Smooth muscle cell (in vitro differentiated cells): ENCODE results near the gene ABHD12B. TPM values are rescaled to one million over a fixed set of nuclear protein-coding genes. Genes with fewer than 3 reads are reported as not detected.

Experiments used
- DNase-seq: peaks from one replicate; lab custom pipeline; 2025; ENCODE audit not compliant: unreplicated experiment; lab: John Stamatoyannopoulos, UW
- H2AFZ ChIP-seq: fragments of 200-600 bp; sonication (generic); 2 replicates; pipeline ENCODE4 v1.6.0; 2016; ENCODE audit warnings: antibody characterized with exemption, low read depth, mild to moderate bottlenecking
- H3F3A ChIP-seq: fragments of 200-600 bp; sonication (generic); 2 replicates; pipeline ENCODE4 v1.6.0; 2017; ENCODE audit warnings: antibody characterized with exemption, low read depth
- H3K27ac ChIP-seq: fragments of 200-600 bp; sonication (generic); 2 replicates; pipeline ENCODE4 v1.5.1; 2016; ENCODE audit warnings: low read depth, mild to moderate bottlenecking
- H3K27me3 ChIP-seq: fragments of 200-600 bp; sonication (generic); 2 replicates; pipeline ENCODE4 v1.6.1; 2016; ENCODE audit warnings: low read depth, mild to moderate bottlenecking
- H3K36me3 ChIP-seq: fragments of 200-600 bp; sonication (generic); 2 replicates; pipeline ENCODE4 v1.5.1; 2016; ENCODE audit warnings: low read depth
- H3K4me1 ChIP-seq: fragments of 200-600 bp; sonication (generic); 2 replicates; pipeline ENCODE4 v1.5.1; 2016; ENCODE audit warnings: low read depth
- H3K4me2 ChIP-seq: fragments of 200-600 bp; sonication (generic); 2 replicates; pipeline ENCODE4 v1.6.0; 2016; ENCODE audit warnings: mild to moderate bottlenecking
- H3K4me3 ChIP-seq: fragments of 200-600 bp; sonication (generic); 2 replicates; pipeline ENCODE4 v1.5.1; 2016; ENCODE audit warnings: mild to moderate bottlenecking
- H3K79me2 ChIP-seq: fragments of 200-600 bp; sonication (generic); 2 replicates; pipeline ENCODE4 v1.6.0; 2016; ENCODE audit warnings: low read depth, mild to moderate bottlenecking
- H3K9ac ChIP-seq: fragments of 200-600 bp; sonication (generic); 2 replicates; pipeline ENCODE4 v1.6.0; 2016; ENCODE audit warnings: low read depth
- H3K9me3 ChIP-seq: fragments of 200-600 bp; sonication (generic); replicated peaks from 2 replicates; pipeline ENCODE4 v1.5.1; 2016; ENCODE audit warnings: low read depth
- H4K20me1 ChIP-seq: fragments of 200-600 bp; sonication (generic); 2 replicates; pipeline ENCODE4 v1.6.0; 2016; ENCODE audit warnings: low read depth
- CTCF ChIP-seq: fragments of 200-600 bp; sonication (generic); IDR thresholded peaks from 2 replicates; pipeline ENCODE4 v1.5.1; 2017; ENCODE audit warnings: borderline replicate concordance, mild to moderate bottlenecking, antibody characterized with exemption; ENCODE audit not compliant: insufficient read depth, poor library complexity, severe bottlenecking
- WGBS: methylation state at CpG from one replicate; pipeline ENCODE4 v1.1.7; 2016; ENCODE audit warnings: low lambda C conversion rate; 5-methylcytosine and 5-hydroxymethylcytosine counted together
- polyA plus RNA-seq: library from polyadenylated mRNA; unstranded; fragments of >200 nt; fragmentation: Nextera tagmentation; extraction: Ambion mirVana; gene quantifications from 2 replicates; pipeline ENCODE4 v1.2.1, GENCODE V29; 2016
- total RNA-seq: library from RNA; depleted of rRNA; stranded (reverse); fragments of >200 nt; gene quantifications from 2 replicates; pipeline ENCODE4 v1.2.3, GENCODE V29; 2014

The ABHD12B gene
- total and polyA plus RNA-seq, 2 experiments from 2014 or later: not detected

- Histone ChIP-seq H3K4me2 (no peak overlapping the region), H3F3A (no peaks in the 10 kb centered on the region), H3K4me3 (no peak overlapping the region), H3K9ac (no peak overlapping the region), H3K36me3 (no peaks in the 10 kb centered on the region), H3K4me1 (peaks cover 5% of the 10 kb centered on the region), H3K27ac (no peak overlapping the region), H4K20me1 (no peaks in the 10 kb centered on the region), H2AFZ (no peak overlapping the region), H3K27me3 (no peaks in the 10 kb centered on the region), H3K79me2 (no peaks in the 10 kb centered on the region), H3K9me3 (no peaks in the 10 kb centered on the region)
- WGBS: 50% methylated on average over 1 of the region's 1 CpG
- no peak for DNase-seq
- TF ChIP-seq CTCF: peak; percentile 7
These were observed 16.3 kb upstream of the ABHD12B start for GRCh38 chr14:50855558-50855957.

- Histone ChIP-seq H2AFZ (no peak overlapping the region), H3K4me1 (peaks cover 5% of the 10 kb centered on the region), H3K9me3 (no peaks in the 10 kb centered on the region), H3K4me3 (no peak overlapping the region), H3K79me2 (no peaks in the 10 kb centered on the region), H3K36me3 (no peaks in the 10 kb centered on the region), H3F3A (no peaks in the 10 kb centered on the region), H3K27ac (no peak overlapping the region), H4K20me1 (no peaks in the 10 kb centered on the region), H3K4me2 (no peak overlapping the region), H3K9ac (no peak overlapping the region), H3K27me3 (no peaks in the 10 kb centered on the region)
- TF ChIP-seq CTCF: no peak
- DNase-seq: no peak
- WGBS: 83% methylated on average over 5 of the region's 5 CpGs
These were observed 15.2 kb upstream of the ABHD12B start for GRCh38 chr14:50856660-50857059.

- Histone ChIP-seq H3K4me2 (no peak overlapping the region), H3K4me1 (peaks cover 5% of the 10 kb centered on the region), H3K36me3 (no peaks in the 10 kb centered on the region), H3K4me3 (no peak overlapping the region), H3K79me2 (no peaks in the 10 kb centered on the region), H3K9ac (no peak overlapping the region), H3K27me3 (no peaks in the 10 kb centered on the region), H2AFZ (peak overlapping the region; percentile 39), H4K20me1 (no peaks in the 10 kb centered on the region), H3K27ac (no peak overlapping the region), H3K9me3 (no peaks in the 10 kb centered on the region), H3F3A (no peaks in the 10 kb centered on the region)
- WGBS: 50% methylated on average over 1 of the region's 1 CpG
- DNase-seq: no peak
- TF ChIP-seq CTCF: no peak
These were observed 12.6 kb upstream of the ABHD12B start for GRCh38 chr14:50859296-50859624.

GRCh38 chr14:50860478-50861086, 11.3 kb upstream of the ABHD12B start:
- peak; percentile 80 for TF ChIP-seq CTCF
- Histone ChIP-seq H3K4me2 (peak overlapping the region; percentile 81), H3K27me3 (no peaks in the 10 kb centered on the region), H3K9ac (no peak overlapping the region), H3K79me2 (no peaks in the 10 kb centered on the region), H3K27ac (no peak overlapping the region), H3K4me3 (peak overlapping the region; percentile 15), H4K20me1 (no peaks in the 10 kb centered on the region), H2AFZ (peak overlapping the region; percentile 94), H3K4me1 (peaks cover 5% of the 10 kb centered on the region), H3K9me3 (no peaks in the 10 kb centered on the region), H3K36me3 (no peaks in the 10 kb centered on the region), H3F3A (no peaks in the 10 kb centered on the region)
- peak; percentile 26 for DNase-seq
- WGBS: 17% methylated on average over 6 of the region's 6 CpGs
